Measurements from ENCODE around the gene RBMS1. TPM values are rescaled to one million over a fixed set of nuclear protein-coding genes. Genes with fewer than 3 reads are reported as not detected.

Gene RBMS1
- total RNA-seq, 1 donor = 111 TPM

GRCh38 chr2:160331258-160332025 lies 162.2 kb downstream of the RBMS1 start:
- TF ChIP-seq CTCF (IDR thresholded peaks at IDR 0.05; ENCODE audit: extremely low read depth, low read depth, low read length) = no peak

GRCh38 chr2:160328811-160329527 lies 164.6 kb downstream of the RBMS1 start:
- no peak for TF ChIP-seq CTCF (IDR thresholded peaks at IDR 0.05; ENCODE audit: extremely low read depth, low read depth, low read length)
- Histone ChIP-seq H3K27ac (ENCODE audit: low read depth, low read length) (no peak overlapping the region), H3K4me1 (ENCODE audit: insufficient read depth, low read length) (peaks cover 30% of the 10 kb centered on the region)

More at GRCh38 chr2:160331258-160332025, 162.2 kb downstream of the RBMS1 start:
- Histone ChIP-seq H3K4me3 (ENCODE audit: insufficient read depth, low read length) (no peak overlapping the region), H3K36me3 (ENCODE audit: insufficient read depth, low read length) (no peaks in the 10 kb centered on the region), H3K4me2 (ENCODE audit: insufficient read depth, low read length) (no peak overlapping the region), H2AFZ (ENCODE audit: low read length) (no peak overlapping the region), H3K4me1 (ENCODE audit: insufficient read depth, low read length) (peaks cover 41% of the 10 kb centered on the region), H3K27me3 (ENCODE audit: insufficient read depth, low read length) (no peaks in the 10 kb centered on the region), H3K27ac (ENCODE audit: low read depth, low read length) (no peak overlapping the region), H3K79me2 (ENCODE audit: insufficient read depth, low read length) (peaks cover 97% of the 10 kb centered on the region), H3K9me3 (ENCODE audit: low read depth, low read length) (no peaks in the 10 kb centered on the region), H4K20me1 (ENCODE audit: insufficient read depth, low read length) (peaks cover 30% of the 10 kb centered on the region)
- no peak for DNase-seq (ENCODE audit: insufficient read length, low spot score, missing footprints)

GRCh38 chr2:160326786-160327185 lies 166.8 kb downstream of the RBMS1 start:
- H2AFZ ChIP-seq (ENCODE audit: low read length) = no peak overlapping the region
- H3K4me2 ChIP-seq (ENCODE audit: insufficient read depth, low read length) = no peak overlapping the region
- no peaks in the 10 kb centered on the region for H3K9me3 ChIP-seq (ENCODE audit: low read depth, low read length)
- H3K27me3 ChIP-seq (ENCODE audit: insufficient read depth, low read length) = no peaks in the 10 kb centered on the region
- H3K27ac ChIP-seq (ENCODE audit: low read depth, low read length) = peak overlapping the region; percentile 7
- H4K20me1 ChIP-seq (ENCODE audit: insufficient read depth, low read length) = peaks cover 16% of the 10 kb centered on the region
- H3K36me3 ChIP-seq (ENCODE audit: insufficient read depth, low read length) = no peaks in the 10 kb centered on the region
- TF ChIP-seq CTCF (IDR thresholded peaks at IDR 0.05; ENCODE audit: extremely low read depth, low read depth, low read length) = no peak
- peaks cover 16% of the 10 kb centered on the region for H3K4me1 ChIP-seq (ENCODE audit: insufficient read depth, low read length)
- DNase-seq (ENCODE audit: insufficient read length, low spot score, missing footprints) = no peak
- no peak overlapping the region for H3K4me3 ChIP-seq (ENCODE audit: insufficient read depth, low read length)
- H3K79me2 ChIP-seq (ENCODE audit: insufficient read depth, low read length) = peaks cover 98% of the 10 kb centered on the region

More at GRCh38 chr2:160328811-160329527, 164.6 kb downstream of the RBMS1 start:
- H3K79me2 ChIP-seq (ENCODE audit: insufficient read depth, low read length) = peaks cover 96% of the 10 kb centered on the region
- no peaks in the 10 kb centered on the region for H3K27me3 ChIP-seq (ENCODE audit: insufficient read depth, low read length)
- no peaks in the 10 kb centered on the region for H3K36me3 ChIP-seq (ENCODE audit: insufficient read depth, low read length)
- no peak overlapping the region for H3K4me3 ChIP-seq (ENCODE audit: insufficient read depth, low read length)
- no peak for DNase-seq (ENCODE audit: insufficient read length, low spot score, missing footprints)
- no peaks in the 10 kb centered on the region for H3K9me3 ChIP-seq (ENCODE audit: low read depth, low read length)
- no peak overlapping the region for H2AFZ ChIP-seq (ENCODE audit: low read length)
- H4K20me1 ChIP-seq (ENCODE audit: insufficient read depth, low read length) = peaks cover 26% of the 10 kb centered on the region
- no peak overlapping the region for H3K4me2 ChIP-seq (ENCODE audit: insufficient read depth, low read length)

GRCh38 chr2:160325418-160325817 lies 168.2 kb downstream of the RBMS1 start:
- TF ChIP-seq CTCF (IDR thresholded peaks at IDR 0.05; ENCODE audit: extremely low read depth, low read depth, low read length) = no peak
- H2AFZ ChIP-seq (ENCODE audit: low read length) = no peak overlapping the region
- DNase-seq (ENCODE audit: insufficient read length, low spot score, missing footprints) = no peak
- H3K27ac ChIP-seq (ENCODE audit: low read depth, low read length) = peak overlapping the region; percentile 36
- no peaks in the 10 kb centered on the region for H3K9me3 ChIP-seq (ENCODE audit: low read depth, low read length)
- peaks cover 16% of the 10 kb centered on the region for H3K4me1 ChIP-seq (ENCODE audit: insufficient read depth, low read length)
- no peak overlapping the region for H3K4me3 ChIP-seq (ENCODE audit: insufficient read depth, low read length)
- no peaks in the 10 kb centered on the region for H3K36me3 ChIP-seq (ENCODE audit: insufficient read depth, low read length)
- H3K4me2 ChIP-seq (ENCODE audit: insufficient read depth, low read length) = no peak overlapping the region
- peaks cover 98% of the 10 kb centered on the region for H3K79me2 ChIP-seq (ENCODE audit: insufficient read depth, low read length)
- peaks cover 16% of the 10 kb centered on the region for H4K20me1 ChIP-seq (ENCODE audit: insufficient read depth, low read length)
- no peaks in the 10 kb centered on the region for H3K27me3 ChIP-seq (ENCODE audit: insufficient read depth, low read length)
